ENCODE measurements around the gene STXBP6. TPM values are rescaled to one million over a fixed set of nuclear protein-coding genes. Genes with fewer than 3 reads are reported as not detected.

Gene STXBP6
- total and polyA plus RNA-seq, 8 donors = 9.9 to 28.5 (median 23.2) TPM

GRCh38 chr14:24861083-24861630 lies 188.8 kb downstream of the STXBP6 start:
- ATAC-seq (peak; percentile 86 to 89 (median 88)), FAIRE-seq (no peak), DNase-seq (peak in 3 of 6 donors; percentile 15 to 33 (median 19))
- WGBS, 2 donors = 20 to 26% methylated on average over 4 of the region's 4 CpGs
- H3K27me3 ChIP-seq = no peaks in the 10 kb centered on the region
- no peaks in the 10 kb centered on the region for H3K9me3 ChIP-seq
- H3K4me1 ChIP-seq = peaks cover 0 to 11% (median 8%) of the 10 kb centered on the region in 3 donors
- no peak for TF ChIP-seq CTCF (IDR thresholded peaks at IDR 0.05)
- no peaks in the 10 kb centered on the region for H3K36me3 ChIP-seq
- H3K4me3 ChIP-seq = peak overlapping the region in 1 of 4 donors; percentile 2
- peak overlapping the region; percentile 1 to 81 (median 48) for H3K27ac ChIP-seq
- intact Hi-C loops (cut with DNase I) = no loop called here

- intact Hi-C loops (cut with DNase I) = no loop called here
- H3K27me3 ChIP-seq = no peaks in the 10 kb centered on the region
- no peak for TF ChIP-seq CTCF (IDR thresholded peaks at IDR 0.05)
- no peak for FAIRE-seq
- no peaks in the 10 kb centered on the region for H3K9me3 ChIP-seq
- 84 to 94% methylated on average over 5 of the region's 5 CpGs for WGBS, 2 donors
- H3K4me3 ChIP-seq = no peak overlapping the region
- no peak for ATAC-seq
- H3K4me1 ChIP-seq = peaks cover 0 to 11% (median 8%) of the 10 kb centered on the region in 3 donors
- no peak for DNase-seq
- H3K36me3 ChIP-seq = peaks cover 0 to 4% (median 0%) of the 10 kb centered on the region in 3 donors
- H3K27ac ChIP-seq = no peak overlapping the region
These were observed 190.4 kb downstream of the STXBP6 start for GRCh38 chr14:24859559-24859958.

- H3K4me1 ChIP-seq = peaks cover 0 to 11% (median 11%) of the 10 kb centered on the region in 3 donors
- intact Hi-C loops (cut with DNase I) = no loop called here
These were observed 191.3 kb downstream of the STXBP6 start for GRCh38 chr14:24858684-24859083.

GRCh38 chr14:24858052-24858451 lies 191.9 kb downstream of the STXBP6 start:
- intact Hi-C loops (cut with DNase I) = no loop called here
- Histone ChIP-seq H3K9me3 (no peaks in the 10 kb centered on the region), H3K4me3 (no peak overlapping the region), H3K4me1 (peaks cover 0 to 18% (median 11%) of the 10 kb centered on the region in 3 donors), H3K27ac (no peak overlapping the region), H3K36me3 (peaks cover 0 to 4% (median 0%) of the 10 kb centered on the region in 3 donors), H3K27me3 (no peaks in the 10 kb centered on the region)
- WGBS, 2 donors = 93 to 97% methylated on average over 4 of the region's 4 CpGs
- ATAC-seq (no peak), FAIRE-seq (no peak), DNase-seq (no peak)
- no peak for TF ChIP-seq CTCF (IDR thresholded peaks at IDR 0.05)

More at GRCh38 chr14:24858684-24859083, 191.3 kb downstream of the STXBP6 start:
- ATAC-seq (no peak), DNase-seq (no peak), FAIRE-seq (no peak)
- Histone ChIP-seq H3K27ac (no peak overlapping the region), H3K9me3 (no peaks in the 10 kb centered on the region), H3K27me3 (no peaks in the 10 kb centered on the region), H3K36me3 (peaks cover 0 to 4% (median 0%) of the 10 kb centered on the region in 3 donors), H3K4me3 (no peak overlapping the region)
- WGBS, 2 donors = 89 to 90% methylated on average over 4 of the region's 4 CpGs
- no peak for TF ChIP-seq CTCF (IDR thresholded peaks at IDR 0.05)

GRCh38 chr14:24857277-24857676 lies 192.7 kb downstream of the STXBP6 start:
- FAIRE-seq (no peak), ATAC-seq (no peak), DNase-seq (no peak)
- Histone ChIP-seq H3K27me3 (no peaks in the 10 kb centered on the region), H3K36me3 (peaks cover 0 to 4% (median 0%) of the 10 kb centered on the region in 3 donors), H3K4me3 (no peak overlapping the region), H3K4me1 (peaks cover 0 to 18% (median 11%) of the 10 kb centered on the region in 3 donors), H3K9me3 (no peaks in the 10 kb centered on the region), H3K27ac (no peak overlapping the region)
- no peak for TF ChIP-seq CTCF (IDR thresholded peaks at IDR 0.05)
- intact Hi-C loops (cut with DNase I) = no loop called here
- 79 to 85% methylated on average over 1 of the region's 1 CpG for WGBS, 2 donors

All from pancreas (tissue), 10 donors.